SKM-1 (cell line): ENCODE results near the gene VSIG10L2.

Experiments
- DNase-seq: peaks from one replicate; lab custom pipeline; 2025; ENCODE audit not compliant: unreplicated experiment; lab: John Stamatoyannopoulos, UW

VSIG10L2 gene

GRCh38 chr11:125929445-125930075 lies 16.3 kb upstream of the VSIG10L2 start:
- DNase-seq: no peak

GRCh38 chr11:125930076-125930450 lies 15.8 kb upstream of the VSIG10L2 start:
- DNase-seq: no peak

GRCh38 chr11:125931116-125931515 lies 14.7 kb upstream of the VSIG10L2 start:
- no peak for DNase-seq

GRCh38 chr11:125931668-125932067 lies 14.2 kb upstream of the VSIG10L2 start:
- DNase-seq: no peak

- no peak for DNase-seq
Measured at GRCh38 chr11:125932301-125932700, 13.5 kb upstream of the VSIG10L2 start.

GRCh38 chr11:125933030-125933813 lies 12.6 kb upstream of the VSIG10L2 start:
- DNase-seq: no peak

- no peak for DNase-seq
Measured at GRCh38 chr11:125934473-125934872, 11.4 kb upstream of the VSIG10L2 start.

- DNase-seq: no peak
Measured at GRCh38 chr11:125935056-125935455, 10.8 kb upstream of the VSIG10L2 start.

- no peak for DNase-seq
Measured at GRCh38 chr11:125935618-125936199, 10.1 kb upstream of the VSIG10L2 start.

- no peak for DNase-seq
Measured at GRCh38 chr11:125938418-125938817, 7.4 kb upstream of the VSIG10L2 start.

GRCh38 chr11:125939081-125939521 lies 6.7 kb upstream of the VSIG10L2 start:
- DNase-seq: no peak

GRCh38 chr11:125940145-125940544 lies 5.7 kb upstream of the VSIG10L2 start:
- no peak for DNase-seq

GRCh38 chr11:125941267-125941618 lies 4.6 kb upstream of the VSIG10L2 start:
- no peak for DNase-seq

GRCh38 chr11:125941619-125942611 lies 3.9 kb upstream of the VSIG10L2 start:
- DNase-seq: no peak

GRCh38 chr11:125942771-125943428 lies 2.9 kb upstream of the VSIG10L2 start:
- no peak for DNase-seq

- no peak for DNase-seq
Measured at GRCh38 chr11:125943661-125944349, 2.0 kb upstream of the VSIG10L2 start.

- no peak for DNase-seq
Measured at GRCh38 chr11:125944350-125945010, 1.4 kb upstream of the VSIG10L2 start.

- DNase-seq: no peak
Measured at GRCh38 chr11:125945011-125945796, 640 bp upstream of the VSIG10L2 start.
